Activated CD4-positive, alpha-beta T cell treated with anti-CD3 and anti-CD28 coated beads for 48 hours (primary cell): ENCODE results near the gene DNAH10.
A peak's percentile ranks its signal among the peaks of the same experiment; 100 is the strongest.

Experiments
- DNase-seq: peaks from one replicate; pipeline ENCODE4 v3.0.0-alpha.2; 2020

DNAH10 gene

GRCh38 chr12:123912415-123913380 is 150.6 kb downstream of the DNAH10 start:
- peak; percentile 29 for DNase-seq

GRCh38 chr12:123914726-123915333 is 152.7 kb downstream of the DNAH10 start:
- no peak for DNase-seq

DNA sequence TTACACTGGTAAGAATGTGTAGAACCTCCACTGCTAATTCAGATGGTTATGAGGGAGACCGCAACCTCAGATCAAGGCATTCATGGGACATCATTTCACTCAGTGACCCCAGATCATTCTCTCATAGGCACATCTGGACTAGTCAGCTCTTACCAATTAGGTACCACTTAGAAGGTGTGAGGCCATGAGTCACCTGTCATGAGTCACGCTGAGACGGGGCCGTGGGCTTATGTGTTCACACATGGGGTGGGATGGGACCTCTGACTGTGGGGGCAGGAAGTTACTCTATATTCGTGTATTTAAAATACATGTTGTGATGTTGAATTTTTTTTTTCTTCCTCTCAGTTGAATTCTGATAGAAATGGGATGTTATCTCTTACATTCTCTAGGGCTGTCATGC is 154.6 kb downstream of the DNAH10 start:
- DNase-seq, result peak; percentile 79

- no peak for DNase-seq
Measured at GRCh38 chr12:123917337-123917850, 155.3 kb downstream of the DNAH10 start.

- no peak for DNase-seq
Measured at GRCh38 chr12:123919980-123920360, 157.9 kb downstream of the DNAH10 start.

GRCh38 chr12:123923038-123923437 is 160.9 kb downstream of the DNAH10 start:
- no peak for DNase-seq

DNA sequence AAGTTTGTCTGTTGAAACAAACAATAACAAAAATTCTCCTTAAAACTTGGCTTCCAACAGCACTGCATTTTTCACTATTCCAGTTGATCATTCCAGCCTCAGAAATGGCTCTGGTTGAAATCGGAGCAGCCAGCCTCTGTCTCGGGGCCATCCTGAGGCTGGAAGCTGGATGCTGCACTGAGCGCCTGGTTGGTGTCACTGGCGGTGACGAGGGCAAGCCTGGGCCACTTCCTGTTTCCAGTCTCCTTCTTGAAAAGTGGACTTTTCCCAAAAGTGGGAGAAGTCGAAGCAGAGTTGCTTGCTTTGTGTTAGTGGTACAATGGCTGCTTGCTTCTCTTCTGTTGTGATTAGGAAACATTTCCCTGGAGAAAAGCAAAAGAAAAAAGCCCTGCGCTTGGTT is 161.8 kb downstream of the DNAH10 start:
- no peak for DNase-seq

DNA sequence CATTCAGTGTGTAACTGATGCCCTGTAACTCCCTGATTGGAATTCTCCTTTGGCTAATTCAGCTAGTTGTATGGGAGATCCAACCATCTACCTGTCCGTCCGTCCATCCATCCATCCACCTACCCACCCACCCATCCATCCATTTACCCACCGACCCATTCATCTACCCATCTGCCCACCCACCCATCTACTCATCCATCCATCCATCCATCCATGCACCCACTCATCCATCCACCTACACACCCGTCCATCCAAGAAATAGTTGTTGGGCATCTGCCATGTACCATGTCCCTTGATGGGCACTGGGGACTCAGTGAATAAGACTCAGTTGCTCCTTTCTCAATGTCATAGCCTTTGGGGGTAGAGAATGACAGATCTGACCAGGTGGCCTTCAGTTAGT is 162.4 kb downstream of the DNAH10 start:
- DNase-seq, result no peak

GRCh38 chr12:123928274-123928865 is 166.3 kb downstream of the DNAH10 start:
- DNase-seq, result no peak

DNA sequence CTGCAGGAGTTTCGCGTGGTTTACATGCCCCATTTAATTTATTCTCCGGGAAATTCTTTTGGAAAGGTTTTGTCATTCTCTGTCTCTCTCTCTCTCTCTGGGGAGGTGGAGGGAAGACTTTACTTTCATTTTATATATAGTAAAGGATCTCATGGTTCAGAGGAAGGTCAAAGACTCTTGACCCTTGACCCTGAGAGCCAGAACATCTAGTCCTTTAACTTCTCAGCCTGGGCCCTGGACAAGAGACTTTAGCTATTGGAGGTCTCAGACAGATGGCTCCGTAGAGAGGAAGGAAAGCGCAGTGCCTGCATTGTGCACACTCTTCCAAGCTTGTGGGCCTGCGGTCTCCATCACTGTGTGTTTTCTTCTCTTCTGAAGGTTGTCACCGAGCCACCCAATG is 166.8 kb downstream of the DNAH10 start:
- no peak for DNase-seq

- no peak for DNase-seq
Measured at GRCh38 chr12:123929946-123930583, 168.0 kb downstream of the DNAH10 start.

- DNase-seq, result peak; percentile 51
Measured at GRCh38 chr12:123931686-123932321, 169.7 kb downstream of the DNAH10 start.

- DNase-seq, result no peak
Measured at GRCh38 chr12:123933214-123933613, 171.1 kb downstream of the DNAH10 start.

DNA sequence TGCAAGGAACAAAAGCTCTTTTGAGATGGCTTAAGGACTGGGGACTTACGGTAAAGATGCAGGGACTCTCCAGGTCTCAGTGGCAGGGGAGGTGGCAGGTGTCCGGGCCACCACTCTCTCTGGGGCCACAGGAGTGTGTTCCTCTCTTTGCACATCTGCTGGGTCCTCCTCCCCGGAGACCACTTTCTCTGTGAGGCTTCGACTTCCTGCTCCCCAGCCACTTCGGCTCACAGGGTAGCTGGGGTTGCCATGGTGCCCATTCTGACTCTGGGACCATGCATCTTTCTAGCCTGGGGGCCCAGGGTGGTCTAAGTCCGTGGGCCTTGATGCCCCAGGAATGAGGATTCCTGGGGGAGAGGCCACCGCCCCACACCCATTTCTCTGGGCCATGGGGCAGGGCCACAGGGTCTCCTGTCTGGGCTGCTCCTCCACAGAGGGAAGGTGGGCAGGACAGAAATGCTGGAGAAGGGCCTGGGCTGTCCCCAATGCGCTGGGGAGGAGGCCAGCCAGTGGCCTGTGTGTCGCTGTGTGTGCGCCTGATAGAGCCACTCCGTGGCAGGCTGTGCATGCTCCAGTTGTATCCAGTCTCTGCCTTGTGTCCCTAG is 172.0 kb downstream of the DNAH10 start:
- no peak for DNase-seq

GRCh38 chr12:123934829-123935228 is 172.7 kb downstream of the DNAH10 start:
- no peak for DNase-seq

- no peak for DNase-seq
Measured at GRCh38 chr12:123935956-123936355, 173.9 kb downstream of the DNAH10 start.

DNA sequence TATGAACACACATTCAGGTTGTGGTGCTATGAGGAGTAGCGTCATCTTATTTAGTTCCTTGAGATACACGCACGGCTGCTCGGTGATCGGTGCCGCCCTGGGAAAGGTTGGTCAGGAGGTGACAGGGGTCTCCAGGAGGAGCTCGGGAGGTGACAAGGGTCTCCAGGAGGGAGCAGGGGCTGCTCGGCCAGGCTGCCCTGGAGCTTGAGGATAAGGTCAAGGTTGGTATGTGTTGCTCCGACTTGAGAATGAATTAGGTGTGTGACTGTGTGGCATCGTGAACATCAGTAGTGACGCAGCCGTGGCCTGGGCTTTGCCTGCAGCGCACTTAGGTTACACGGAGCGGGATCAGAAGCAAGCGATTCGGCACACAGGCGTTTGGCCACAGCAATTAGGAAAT is 174.4 kb downstream of the DNAH10 start:
- no peak for DNase-seq

DNA sequence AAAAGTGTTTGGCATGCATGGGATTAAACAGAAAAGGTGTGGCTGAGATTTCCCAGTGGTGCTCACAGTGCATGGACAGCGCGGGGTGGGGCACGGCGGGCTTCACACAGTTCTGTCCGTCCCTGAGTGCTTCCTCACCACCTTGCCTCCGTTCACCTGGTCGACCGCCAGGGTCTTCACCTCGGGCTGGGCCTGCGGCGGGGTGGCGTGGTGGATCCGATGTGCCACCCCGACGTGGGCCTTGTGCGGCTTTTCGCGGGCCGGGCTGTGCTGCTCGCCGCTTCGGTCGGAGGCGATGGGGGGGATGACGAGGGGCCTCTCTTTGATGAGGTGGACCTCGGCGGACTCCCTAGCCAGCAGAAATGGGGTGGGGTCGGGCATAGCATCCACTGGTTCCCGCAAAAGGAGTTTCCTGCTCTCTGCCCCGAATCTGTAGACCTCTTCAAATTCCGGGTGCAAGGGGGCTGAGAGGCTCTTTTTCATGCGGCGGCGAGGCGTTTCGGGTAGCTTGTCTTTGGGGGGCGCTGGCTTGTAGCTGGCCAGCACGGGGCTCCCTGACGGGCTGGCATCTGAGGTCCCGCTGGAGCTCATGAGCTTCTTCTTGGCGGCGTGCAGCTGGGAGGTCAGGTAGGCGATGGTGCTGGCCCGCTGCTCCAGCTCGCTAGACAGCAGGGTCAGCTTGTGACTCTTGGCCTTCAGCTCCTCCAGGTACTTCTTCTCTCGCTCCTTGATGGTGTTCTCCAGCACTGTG is 175.0 kb downstream of the DNAH10 start:
- no peak for DNase-seq

- DNase-seq, result peak; percentile 54
Measured at GRCh38 chr12:123937707-123938591, 175.8 kb downstream of the DNAH10 start.
